ENCODE data around the gene LPP. TPM values are rescaled to one million over a fixed set of nuclear protein-coding genes. Genes with fewer than 3 reads are reported as not detected.
"Not testable (repeated sequence)": the region's sequence is repeated elsewhere in the genome, so short reads cannot be mapped to it uniquely, and the experiment has no call there.

Gene LPP
- total RNA-seq, 1 donor from 2014 or later, result 109 TPM

DNA sequence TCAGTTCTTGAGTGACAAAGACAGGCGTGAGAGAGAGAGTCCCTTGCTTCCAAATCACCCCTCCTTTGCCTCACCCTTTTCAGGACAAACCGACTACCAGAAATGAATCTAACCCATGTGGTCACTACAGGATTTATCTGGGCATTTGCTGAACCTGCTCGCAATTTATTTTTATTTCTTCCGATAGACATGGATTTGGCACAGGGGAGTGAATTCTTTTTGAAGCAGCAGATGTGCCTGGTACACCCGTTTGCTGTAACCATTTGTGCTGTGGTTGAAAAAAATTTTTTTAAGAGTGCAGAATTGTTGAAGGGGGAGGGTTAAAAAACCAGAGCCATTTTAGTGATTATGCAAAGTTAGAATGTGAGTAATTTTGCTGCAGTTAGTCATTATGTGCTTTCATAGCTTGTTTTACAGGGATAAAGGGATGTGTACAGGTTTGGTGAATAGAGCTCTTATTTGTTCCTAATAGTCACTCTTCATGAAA is 442.0 kb downstream of the LPP start:
- no peak for DNase-seq
- intact Hi-C loops (cut with micrococcal nuclease), result no loop called here
- ATAC-seq, result peak; percentile 40

- DNase-seq (no peak), ATAC-seq (peak; percentile 75)
- intact Hi-C loops (cut with micrococcal nuclease), result no loop called here
These were observed 444.9 kb downstream of the LPP start for GRCh38 chr3:188598894-188599293.

DNA sequence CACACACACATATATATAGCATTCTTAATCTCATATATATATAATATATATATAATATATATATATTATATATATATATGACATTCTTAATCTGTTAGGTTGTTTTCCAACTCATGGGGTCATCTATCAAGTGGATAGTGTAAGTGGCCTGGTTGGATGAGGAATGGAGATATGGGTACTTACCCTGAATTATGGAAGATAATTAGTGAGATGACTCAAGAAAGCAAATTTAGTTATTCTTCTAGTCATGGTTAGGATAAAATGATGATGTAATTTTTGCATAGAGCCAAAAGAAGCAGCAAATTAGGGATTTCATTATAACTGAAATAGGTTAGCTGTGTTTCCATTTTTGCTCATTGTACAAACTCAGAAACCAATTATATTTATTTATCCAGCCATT is 448.2 kb downstream of the LPP start:
- ATAC-seq (no peak), DNase-seq (no peak)
- intact Hi-C loops (cut with micrococcal nuclease), result no loop called here

DNA sequence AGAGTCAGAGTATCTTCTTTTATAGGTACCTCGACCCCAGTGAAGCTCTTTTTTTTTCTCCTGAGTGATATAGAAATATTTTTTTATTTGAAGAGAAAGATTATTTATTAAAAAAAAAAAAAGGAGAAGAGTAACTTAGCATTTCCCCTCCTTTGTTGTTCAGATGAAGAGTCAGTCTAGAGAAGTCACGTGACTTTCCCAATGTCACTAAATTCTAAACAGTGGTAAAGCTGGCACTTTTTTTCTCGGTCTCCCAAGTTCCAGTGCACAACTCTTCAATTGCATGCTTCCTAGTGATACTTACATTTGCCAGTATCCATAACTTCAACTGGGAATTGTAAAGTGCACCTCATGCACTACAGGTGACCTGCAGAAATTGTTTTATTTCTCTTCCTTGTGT is 448.7 kb downstream of the LPP start:
- intact Hi-C loops (cut with micrococcal nuclease), result no loop called here
- no peak for DNase-seq

DNA sequence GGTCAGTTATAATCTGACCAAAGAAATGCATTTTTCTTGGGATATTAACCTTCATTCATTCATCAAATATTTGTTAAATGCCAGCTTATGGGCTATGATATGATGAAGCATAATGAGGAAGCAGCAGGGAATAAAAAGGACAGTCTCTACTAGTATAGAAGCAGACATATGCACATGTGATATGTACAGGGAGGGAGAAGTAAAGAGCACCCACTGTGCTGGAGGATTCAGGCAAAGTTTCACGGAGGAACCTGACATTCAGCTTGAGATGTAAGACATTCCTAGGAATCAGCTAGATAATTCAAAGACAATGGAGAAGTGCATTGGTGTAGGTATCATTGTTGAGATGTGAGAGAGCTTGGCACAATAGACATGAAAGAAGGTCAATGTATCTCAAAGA is 450.7 kb downstream of the LPP start:
- DNase-seq, result no peak
- intact Hi-C loops (cut with micrococcal nuclease), result no loop called here
- no peak for ATAC-seq

More for the DNA sequence above, 448.7 kb downstream of the LPP start:
- ATAC-seq, result no peak

GRCh38 chr3:188605231-188605630 is 451.3 kb downstream of the LPP start:
- ATAC-seq (no peak), DNase-seq (no peak)
- intact Hi-C loops (cut with micrococcal nuclease), result no loop called here

- ATAC-seq (peak; percentile 39), DNase-seq (no peak)
- intact Hi-C loops (cut with micrococcal nuclease), result no loop called here
These were observed 451.9 kb downstream of the LPP start for GRCh38 chr3:188605905-188606304.

DNA sequence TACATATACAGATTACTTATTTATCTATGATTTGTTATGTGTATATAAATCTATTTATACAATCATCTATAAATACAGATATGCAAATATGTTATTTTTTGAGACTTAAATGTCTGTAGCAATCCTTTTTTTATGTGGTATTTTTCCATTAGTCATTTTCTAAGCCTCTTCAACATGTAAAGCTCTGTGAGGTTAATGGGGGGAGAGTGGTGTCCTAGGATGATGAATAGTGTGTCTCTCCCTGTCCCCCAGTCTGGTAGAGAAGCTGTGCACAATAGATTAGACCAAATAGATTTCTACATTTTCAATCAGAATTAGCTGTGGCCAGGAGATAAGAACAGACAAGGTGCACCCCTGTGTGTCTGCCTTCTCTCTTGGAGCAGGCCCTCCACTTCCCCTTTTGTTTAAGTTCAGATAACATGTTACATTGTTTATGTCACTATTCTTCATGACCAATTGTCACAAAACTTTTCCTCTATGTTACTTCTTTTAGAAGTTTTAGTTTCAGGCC is 453.9 kb downstream of the LPP start:
- DNase-seq (no peak), ATAC-seq (no peak)
- intact Hi-C loops (cut with micrococcal nuclease), result no loop called here

- intact Hi-C loops (cut with micrococcal nuclease), result no loop called here
- no peak for DNase-seq
- ATAC-seq, result no peak
These were observed 454.4 kb downstream of the LPP start for GRCh38 chr3:188608401-188608800.

- ATAC-seq; intact Hi-C loops (cut with micrococcal nuclease); DNase-seq: not testable (repeated sequence)
These were observed 459.8 kb downstream of the LPP start for GRCh38 chr3:188613721-188614120.

DNA sequence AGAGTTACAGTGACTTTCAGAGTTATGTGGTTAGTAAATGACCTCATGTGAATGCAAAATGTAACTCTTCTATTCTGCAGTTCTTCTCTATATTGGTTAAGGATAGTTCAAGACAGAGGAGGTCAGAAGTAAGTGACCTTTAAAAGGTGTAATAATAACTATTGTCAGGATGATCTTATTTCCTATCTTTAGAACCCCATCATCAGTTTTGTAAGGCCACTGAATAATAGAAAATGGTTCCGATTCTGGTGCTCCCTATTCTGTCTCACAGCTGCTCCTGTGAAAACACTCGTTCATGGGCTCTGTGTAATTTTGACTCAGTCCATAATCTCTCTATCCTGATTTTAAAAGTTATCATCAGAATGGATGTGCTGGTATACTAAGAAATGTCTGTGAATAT is 463.3 kb downstream of the LPP start:
- intact Hi-C loops (cut with micrococcal nuclease), result no loop called here
- ATAC-seq, result no peak
- no peak for DNase-seq

- ATAC-seq, result no peak
- intact Hi-C loops (cut with micrococcal nuclease), result no loop called here
These were observed 464.2 kb downstream of the LPP start for GRCh38 chr3:188617988-188618701.

GRCh38 chr3:188620752-188621151 is 466.8 kb downstream of the LPP start:
- intact Hi-C loops (cut with micrococcal nuclease), result no loop called here
- ATAC-seq (no peak), DNase-seq (no peak)

More at GRCh38 chr3:188617988-188618701, 464.2 kb downstream of the LPP start:
- no peak for DNase-seq

- intact Hi-C loops (cut with micrococcal nuclease), result no loop called here
- DNase-seq (no peak), ATAC-seq (peak; percentile 96)
These were observed 470.4 kb downstream of the LPP start for GRCh38 chr3:188624384-188624783.

DNA sequence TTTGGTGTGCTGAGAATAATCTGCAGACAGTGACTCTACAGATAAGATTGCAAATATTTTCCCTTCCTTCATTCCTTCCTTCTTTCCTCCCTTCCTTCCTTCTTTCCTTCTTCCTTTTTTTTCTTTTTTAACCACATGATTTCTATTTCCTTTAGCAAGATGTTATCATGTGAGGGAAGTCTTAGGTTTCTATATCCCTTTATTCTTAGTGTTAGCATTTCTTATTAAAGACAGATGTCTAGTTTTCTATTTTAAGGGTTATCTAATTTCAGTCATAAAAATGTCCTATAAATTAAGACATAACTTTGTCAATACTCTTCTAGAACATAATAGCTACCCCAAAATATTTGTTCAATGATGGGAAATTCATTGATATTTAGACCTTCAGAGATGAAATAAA is 470.9 kb downstream of the LPP start:
- intact Hi-C loops (cut with micrococcal nuclease), result no loop called here
- DNase-seq (no peak), ATAC-seq (no peak)

GRCh38 chr3:188627652-188628051 is 473.7 kb downstream of the LPP start:
- intact Hi-C loops (cut with micrococcal nuclease), result no loop called here
- ATAC-seq (no peak), DNase-seq (no peak)

GRCh38 chr3:188631291-188632010 is 477.5 kb downstream of the LPP start:
- DNase-seq (no peak), ATAC-seq (no peak)
- intact Hi-C loops (cut with micrococcal nuclease), result no loop called here

DNA sequence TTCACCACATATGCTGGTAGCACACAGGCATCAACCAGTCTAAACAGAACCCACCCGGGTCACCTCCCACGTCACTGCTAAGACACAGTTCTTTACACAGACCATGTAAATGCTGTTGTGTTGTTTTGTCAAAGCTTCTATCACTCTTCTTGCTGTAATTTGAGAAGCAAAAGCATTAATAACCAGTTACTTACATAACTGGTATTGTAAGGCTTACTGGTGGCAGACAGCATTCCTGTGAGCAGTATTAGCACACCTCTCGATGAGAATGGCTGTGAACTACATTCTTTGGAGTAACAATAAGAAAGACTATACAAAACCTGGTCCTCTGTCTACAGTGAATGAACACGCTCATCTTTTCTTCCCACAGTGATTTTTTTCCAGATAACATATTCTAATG is 479.2 kb downstream of the LPP start:
- DNase-seq (no peak), ATAC-seq (no peak)
- intact Hi-C loops (cut with micrococcal nuclease), result no loop called here

DNA sequence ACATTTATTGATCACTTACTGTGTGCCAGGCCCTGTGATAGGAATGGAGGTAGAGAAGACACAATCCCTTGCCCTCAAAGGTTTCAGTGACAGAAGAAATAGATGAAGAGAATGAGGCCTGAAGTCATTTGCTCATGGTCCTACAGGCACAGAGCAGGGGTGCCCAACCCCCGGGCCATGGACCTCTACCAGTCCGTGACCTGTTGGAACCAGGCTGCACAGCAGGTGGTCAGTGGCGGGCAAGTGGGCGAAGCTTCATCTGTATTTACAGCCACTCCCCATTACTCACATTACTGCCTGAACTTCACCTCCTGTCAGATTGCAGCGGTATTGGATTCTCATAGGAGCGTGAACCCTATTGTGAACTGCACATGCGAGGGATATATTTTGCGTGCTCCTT is 480.3 kb downstream of the LPP start:
- no peak for ATAC-seq
- intact Hi-C loops (cut with micrococcal nuclease), result no loop called here
- no peak for DNase-seq

GRCh38 chr3:188635258-188636042 is 481.5 kb downstream of the LPP start:
- no peak for DNase-seq
- ATAC-seq, result peak; percentile 55
- intact Hi-C loops (cut with micrococcal nuclease), result no loop called here

Measured in left ventricle myocardium superior (tissue), 1 donor.